ENCODE data around the gene APBA1.

APBA1 gene

GRCh38 chr9:69486498-69486897 is 185.7 kb downstream of the APBA1 start:
- H3K4me3 ChIP-seq (ENCODE audit: low read length) = no peak overlapping the region
- H3K9ac ChIP-seq (ENCODE audit: low read depth, low read length) = no peak overlapping the region
- no peaks in the 10 kb centered on the region for H3K27me3 ChIP-seq (ENCODE audit: control insufficient read depth, insufficient read depth, low read length)
- no peaks in the 10 kb centered on the region for H3K9me3 ChIP-seq (replicated peaks; ENCODE audit: low read length)
- no peaks in the 10 kb centered on the region for H3K36me3 ChIP-seq (ENCODE audit: insufficient read depth, low read length)
- H3K4me2 ChIP-seq (ENCODE audit: low read length) = no peak overlapping the region
- H3K4me1 ChIP-seq (ENCODE audit: control insufficient read depth, insufficient read depth, low read length) = no peaks in the 10 kb centered on the region

- no peaks in the 10 kb centered on the region for H3K9me3 ChIP-seq (replicated peaks; ENCODE audit: low read length)
- H3K36me3 ChIP-seq (ENCODE audit: insufficient read depth, low read length) = no peaks in the 10 kb centered on the region
- no peak overlapping the region for H3K9ac ChIP-seq (ENCODE audit: low read depth, low read length)
- H3K4me2 ChIP-seq (ENCODE audit: low read length) = no peak overlapping the region
- no peaks in the 10 kb centered on the region for H3K4me1 ChIP-seq (ENCODE audit: control insufficient read depth, insufficient read depth, low read length)
- H3K27me3 ChIP-seq (ENCODE audit: control insufficient read depth, insufficient read depth, low read length) = no peaks in the 10 kb centered on the region
- H3K4me3 ChIP-seq (ENCODE audit: low read length) = no peak overlapping the region
Measured at GRCh38 chr9:69485466-69485865, 186.7 kb downstream of the APBA1 start.

- no peak overlapping the region for H3K4me3 ChIP-seq (ENCODE audit: low read length)
- no peak overlapping the region for H3K9ac ChIP-seq (ENCODE audit: low read depth, low read length)
- H3K4me2 ChIP-seq (ENCODE audit: low read length) = no peak overlapping the region
- H3K27me3 ChIP-seq (ENCODE audit: control insufficient read depth, insufficient read depth, low read length) = no peaks in the 10 kb centered on the region
- no peaks in the 10 kb centered on the region for H3K4me1 ChIP-seq (ENCODE audit: control insufficient read depth, insufficient read depth, low read length)
- no peaks in the 10 kb centered on the region for H3K36me3 ChIP-seq (ENCODE audit: insufficient read depth, low read length)
- H3K9me3 ChIP-seq (replicated peaks; ENCODE audit: low read length) = no peaks in the 10 kb centered on the region
Measured at GRCh38 chr9:69483886-69484422, 188.2 kb downstream of the APBA1 start.

- Histone ChIP-seq H3K27me3 (ENCODE audit: control insufficient read depth, insufficient read depth, low read length) (no peaks in the 10 kb centered on the region), H3K4me3 (ENCODE audit: low read length) (no peak overlapping the region), H3K9ac (ENCODE audit: low read depth, low read length) (no peak overlapping the region), H3K36me3 (ENCODE audit: insufficient read depth, low read length) (no peaks in the 10 kb centered on the region), H3K9me3 (replicated peaks; ENCODE audit: low read length) (no peaks in the 10 kb centered on the region), H3K4me1 (ENCODE audit: control insufficient read depth, insufficient read depth, low read length) (no peaks in the 10 kb centered on the region), H3K4me2 (ENCODE audit: low read length) (no peak overlapping the region)
Measured at GRCh38 chr9:69476797-69477196, 195.4 kb downstream of the APBA1 start.

- no peaks in the 10 kb centered on the region for H3K4me1 ChIP-seq (ENCODE audit: control insufficient read depth, insufficient read depth, low read length)
- H3K27me3 ChIP-seq (ENCODE audit: control insufficient read depth, insufficient read depth, low read length) = no peaks in the 10 kb centered on the region
- H3K9me3 ChIP-seq (replicated peaks; ENCODE audit: low read length) = no peaks in the 10 kb centered on the region
- no peak overlapping the region for H3K9ac ChIP-seq (ENCODE audit: low read depth, low read length)
- no peak overlapping the region for H3K4me2 ChIP-seq (ENCODE audit: low read length)
- no peaks in the 10 kb centered on the region for H3K36me3 ChIP-seq (ENCODE audit: insufficient read depth, low read length)
- no peak overlapping the region for H3K4me3 ChIP-seq (ENCODE audit: low read length)
Measured at GRCh38 chr9:69476016-69476415, 196.2 kb downstream of the APBA1 start.

GRCh38 chr9:69474821-69475220 is 197.3 kb downstream of the APBA1 start:
- Histone ChIP-seq H3K36me3 (ENCODE audit: insufficient read depth, low read length) (no peaks in the 10 kb centered on the region), H3K4me2 (ENCODE audit: low read length) (no peak overlapping the region), H3K27me3 (ENCODE audit: control insufficient read depth, insufficient read depth, low read length) (no peaks in the 10 kb centered on the region), H3K4me3 (ENCODE audit: low read length) (no peak overlapping the region), H3K9ac (ENCODE audit: low read depth, low read length) (no peak overlapping the region), H3K4me1 (ENCODE audit: control insufficient read depth, insufficient read depth, low read length) (no peaks in the 10 kb centered on the region), H3K9me3 (replicated peaks; ENCODE audit: low read length) (no peaks in the 10 kb centered on the region)

GRCh38 chr9:69472101-69472620 is 200.0 kb downstream of the APBA1 start:
- Histone ChIP-seq H3K27me3 (ENCODE audit: control insufficient read depth, insufficient read depth, low read length) (no peaks in the 10 kb centered on the region), H3K4me3 (ENCODE audit: low read length) (no peak overlapping the region), H3K4me2 (ENCODE audit: low read length) (no peak overlapping the region), H3K36me3 (ENCODE audit: insufficient read depth, low read length) (no peaks in the 10 kb centered on the region), H3K9me3 (replicated peaks; ENCODE audit: low read length) (no peaks in the 10 kb centered on the region), H3K9ac (ENCODE audit: low read depth, low read length) (no peak overlapping the region), H3K4me1 (ENCODE audit: control insufficient read depth, insufficient read depth, low read length) (no peaks in the 10 kb centered on the region)

- Histone ChIP-seq H3K4me1 (ENCODE audit: control insufficient read depth, insufficient read depth, low read length) (peaks cover under 1% of the 10 kb centered on the region), H3K36me3 (ENCODE audit: insufficient read depth, low read length) (no peaks in the 10 kb centered on the region), H3K9ac (ENCODE audit: low read depth, low read length) (no peak overlapping the region), H3K9me3 (replicated peaks; ENCODE audit: low read length) (no peaks in the 10 kb centered on the region), H3K4me2 (ENCODE audit: low read length) (no peak overlapping the region), H3K27me3 (ENCODE audit: control insufficient read depth, insufficient read depth, low read length) (no peaks in the 10 kb centered on the region), H3K4me3 (ENCODE audit: low read length) (no peak overlapping the region)
Measured at GRCh38 chr9:69471433-69471832, 200.7 kb downstream of the APBA1 start.

GRCh38 chr9:69470186-69470977 is 201.8 kb downstream of the APBA1 start:
- Histone ChIP-seq H3K27me3 (ENCODE audit: control insufficient read depth, insufficient read depth, low read length) (no peaks in the 10 kb centered on the region), H3K4me2 (ENCODE audit: low read length) (no peak overlapping the region), H3K9me3 (replicated peaks; ENCODE audit: low read length) (no peaks in the 10 kb centered on the region), H3K9ac (ENCODE audit: low read depth, low read length) (no peak overlapping the region), H3K4me1 (ENCODE audit: control insufficient read depth, insufficient read depth, low read length) (peaks cover 6% of the 10 kb centered on the region), H3K36me3 (ENCODE audit: insufficient read depth, low read length) (no peaks in the 10 kb centered on the region), H3K4me3 (ENCODE audit: low read length) (no peak overlapping the region)

- Histone ChIP-seq H3K27me3 (ENCODE audit: control insufficient read depth, insufficient read depth, low read length) (no peaks in the 10 kb centered on the region), H3K4me3 (ENCODE audit: low read length) (no peak overlapping the region)
Measured at GRCh38 chr9:69469136-69469535, 203.0 kb downstream of the APBA1 start.

GRCh38 chr9:69468380-69468779 is 203.8 kb downstream of the APBA1 start:
- no peak overlapping the region for H3K4me2 ChIP-seq (ENCODE audit: low read length)
- no peaks in the 10 kb centered on the region for H3K27me3 ChIP-seq (ENCODE audit: control insufficient read depth, insufficient read depth, low read length)
- H3K36me3 ChIP-seq (ENCODE audit: insufficient read depth, low read length) = no peaks in the 10 kb centered on the region
- no peaks in the 10 kb centered on the region for H3K9me3 ChIP-seq (replicated peaks; ENCODE audit: low read length)
- no peak overlapping the region for H3K4me3 ChIP-seq (ENCODE audit: low read length)
- H3K4me1 ChIP-seq (ENCODE audit: control insufficient read depth, insufficient read depth, low read length) = peaks cover 6% of the 10 kb centered on the region
- no peak overlapping the region for H3K9ac ChIP-seq (ENCODE audit: low read depth, low read length)

More at GRCh38 chr9:69469136-69469535, 203.0 kb downstream of the APBA1 start:
- no peaks in the 10 kb centered on the region for H3K9me3 ChIP-seq (replicated peaks; ENCODE audit: low read length)
- H3K9ac ChIP-seq (ENCODE audit: low read depth, low read length) = no peak overlapping the region
- no peak overlapping the region for H3K4me2 ChIP-seq (ENCODE audit: low read length)
- peaks cover 6% of the 10 kb centered on the region for H3K4me1 ChIP-seq (ENCODE audit: control insufficient read depth, insufficient read depth, low read length)
- no peaks in the 10 kb centered on the region for H3K36me3 ChIP-seq (ENCODE audit: insufficient read depth, low read length)

- Histone ChIP-seq H3K4me1 (ENCODE audit: control insufficient read depth, insufficient read depth, low read length) (peaks cover 6% of the 10 kb centered on the region), H3K9ac (ENCODE audit: low read depth, low read length) (no peak overlapping the region), H3K4me2 (ENCODE audit: low read length) (no peak overlapping the region), H3K9me3 (replicated peaks; ENCODE audit: low read length) (no peaks in the 10 kb centered on the region), H3K4me3 (ENCODE audit: low read length) (no peak overlapping the region), H3K36me3 (ENCODE audit: insufficient read depth, low read length) (no peaks in the 10 kb centered on the region), H3K27me3 (ENCODE audit: control insufficient read depth, insufficient read depth, low read length) (no peaks in the 10 kb centered on the region)
Measured at GRCh38 chr9:69466151-69466550, 206.0 kb downstream of the APBA1 start.

All from skeletal muscle satellite cell (primary cell).